Measurements from ENCODE around the gene CNPY2.
"Not testable (repeated sequence)": the region's sequence is repeated elsewhere in the genome, so short reads cannot be mapped to it uniquely, and the experiment has no call there.

CNPY2 gene

DNA sequence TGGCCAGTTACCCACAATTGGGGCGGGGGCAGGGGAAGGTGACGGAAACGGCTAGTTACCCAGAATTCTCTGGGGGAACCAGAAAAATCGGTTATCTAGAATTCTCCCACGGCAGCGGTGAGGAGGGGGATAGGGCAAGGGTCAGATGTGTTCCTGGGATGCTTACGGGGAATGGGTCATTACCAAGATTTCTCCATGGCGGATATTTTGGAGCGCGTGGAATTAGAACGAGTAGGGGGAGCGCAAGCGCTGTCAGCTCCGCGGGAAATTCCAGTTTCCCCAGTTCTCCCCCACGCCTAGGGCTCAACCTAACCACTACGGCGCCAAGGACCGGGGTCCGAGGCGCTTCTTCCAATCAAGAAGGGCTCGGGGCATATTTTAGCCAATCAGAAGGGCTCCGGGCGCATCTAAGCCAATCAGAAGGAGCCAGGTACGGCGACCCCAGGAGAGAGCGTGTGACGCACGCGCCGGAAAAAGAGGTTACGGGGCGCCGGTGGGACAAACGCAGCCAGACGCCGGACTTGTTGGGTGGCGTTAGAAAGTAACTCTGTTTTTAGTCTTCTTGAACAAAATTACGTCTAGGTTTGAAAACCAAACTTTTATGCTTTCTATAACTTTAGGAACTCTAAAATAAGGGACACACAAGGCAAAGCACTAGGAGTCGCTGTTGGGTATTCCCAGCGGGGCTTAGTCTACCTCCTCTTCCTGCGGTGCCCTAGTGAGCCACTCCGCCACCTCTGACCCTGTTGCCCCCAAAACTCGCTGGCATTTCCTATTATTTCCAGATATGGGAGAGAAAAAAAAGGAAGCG, 18.1 kb upstream of the CNPY2 start, which contains the start of gene PAN2:
Gene PAN2, minus strand, starts transcription at position 322 of the 811 bp plus-strand sequence. CDS start 906 bp downstream, outside the sequence.
- DNase-seq, result peak; percentile 93

GRCh38 chr12:56333197-56333678, 17.4 kb upstream of the CNPY2 start:
- DNase-seq, result no peak

DNA sequence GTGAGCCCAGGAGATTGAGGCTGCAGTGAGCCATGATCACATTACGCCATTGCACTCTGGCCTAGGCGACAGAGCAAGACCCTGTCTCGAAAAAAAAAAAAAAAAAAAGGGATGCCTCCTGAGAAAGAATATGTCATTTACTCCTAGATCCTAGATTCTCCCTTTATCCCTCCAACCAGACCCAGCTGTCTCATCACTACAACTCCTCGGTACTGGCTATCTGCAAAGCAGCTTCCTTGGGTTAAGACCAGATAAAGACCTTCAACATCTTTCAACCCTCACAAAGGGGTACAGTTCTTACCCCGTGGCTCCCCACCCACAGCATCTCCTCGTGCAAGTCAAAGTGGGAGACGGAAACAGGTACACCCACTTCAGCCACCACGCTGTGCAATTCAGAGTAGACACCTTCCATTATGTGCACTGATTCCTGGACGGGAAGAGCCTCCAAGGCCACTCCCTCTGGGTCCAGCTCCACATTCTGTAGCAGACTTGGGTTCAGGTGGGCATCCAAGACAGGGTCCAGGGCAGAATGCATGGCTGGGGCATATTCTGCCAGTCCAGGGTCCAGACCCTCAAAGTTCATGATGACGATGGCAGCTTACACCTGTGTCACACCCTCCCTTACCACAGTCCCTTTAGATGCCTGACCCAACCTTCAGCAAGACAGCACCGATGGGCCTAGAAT, 16.9 kb upstream of the CNPY2 start:
- DNase-seq, result no peak

DNA sequence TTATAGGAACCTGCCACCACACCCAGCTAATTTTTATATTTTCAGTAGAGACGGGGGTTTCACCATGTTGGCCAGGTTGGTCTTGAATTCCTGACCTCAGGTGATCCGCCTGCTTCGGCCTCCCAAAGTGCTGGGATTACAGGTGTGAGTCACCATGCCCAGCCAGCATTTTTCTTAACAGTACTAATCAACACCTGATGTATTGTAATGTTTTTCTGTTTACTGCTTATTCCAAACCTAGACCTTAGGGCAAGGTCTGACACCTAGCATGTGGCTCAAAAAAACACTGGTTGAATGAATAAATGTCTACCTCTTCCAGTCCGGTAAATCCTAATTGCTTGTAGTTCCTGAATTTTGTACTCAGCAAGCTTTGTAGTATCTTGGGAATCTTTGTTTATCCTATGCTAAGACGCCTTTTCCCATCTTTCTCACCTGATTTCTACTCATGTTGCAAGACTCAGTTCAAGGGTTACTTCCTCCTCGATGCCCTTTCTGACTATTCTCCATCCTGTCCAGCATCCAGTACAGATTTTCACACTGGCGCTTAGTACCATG, 15.2 kb upstream of the CNPY2 start:
- DNase-seq, result no peak

GRCh38 chr12:56326533-56326932, 10.7 kb upstream of the CNPY2 start:
- no peak for DNase-seq

- no peak for DNase-seq
Measured at GRCh38 chr12:56326126-56326525, 10.3 kb upstream of the CNPY2 start.

DNA sequence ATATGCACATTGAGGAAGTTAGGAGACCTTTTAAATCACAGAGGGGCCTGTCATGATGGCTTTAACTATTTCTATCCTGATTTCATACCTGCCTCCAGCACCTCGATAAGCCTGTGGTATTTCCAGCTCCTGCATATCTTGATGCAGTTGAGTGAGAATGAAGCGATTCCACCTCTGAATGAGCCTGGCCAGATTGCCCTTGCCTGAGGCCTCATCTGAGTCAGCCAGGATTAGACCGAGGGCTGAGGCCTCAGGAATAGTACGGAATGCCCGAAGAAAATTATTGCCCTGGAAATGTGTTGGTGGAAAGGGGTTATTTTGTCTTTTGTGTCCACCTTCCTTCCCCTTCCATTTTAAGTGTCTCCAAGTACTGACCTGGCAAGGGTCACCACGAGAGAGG, 8.4 kb upstream of the CNPY2 start:
- DNase-seq, result no peak

GRCh38 chr12:56321610-56322009, 5.8 kb upstream of the CNPY2 start:
- not testable (repeated sequence) for DNase-seq

GRCh38 chr12:56321027-56321426, 5.2 kb upstream of the CNPY2 start:
- DNase-seq, result no peak

DNA sequence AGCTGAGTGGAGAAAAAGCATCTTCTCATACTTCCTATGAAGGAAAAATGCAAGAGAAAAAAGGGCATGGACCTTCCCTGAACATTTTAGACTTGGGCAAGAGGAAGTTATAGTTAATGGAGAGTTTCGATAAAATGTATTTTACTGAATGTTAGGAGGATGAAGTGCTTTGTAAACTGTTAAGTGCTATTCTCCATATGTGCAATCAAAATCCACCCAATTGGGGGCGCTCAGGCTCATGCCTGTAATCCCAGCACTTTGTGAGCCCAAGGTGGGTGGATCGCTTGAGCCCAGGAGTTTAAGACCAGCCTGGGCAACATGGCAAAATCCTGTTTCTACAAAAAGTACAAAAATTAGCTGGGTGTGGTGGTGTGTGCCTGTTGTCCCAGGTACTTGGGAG, 1.9 kb upstream of the CNPY2 start:
- DNase-seq, result no peak

DNA sequence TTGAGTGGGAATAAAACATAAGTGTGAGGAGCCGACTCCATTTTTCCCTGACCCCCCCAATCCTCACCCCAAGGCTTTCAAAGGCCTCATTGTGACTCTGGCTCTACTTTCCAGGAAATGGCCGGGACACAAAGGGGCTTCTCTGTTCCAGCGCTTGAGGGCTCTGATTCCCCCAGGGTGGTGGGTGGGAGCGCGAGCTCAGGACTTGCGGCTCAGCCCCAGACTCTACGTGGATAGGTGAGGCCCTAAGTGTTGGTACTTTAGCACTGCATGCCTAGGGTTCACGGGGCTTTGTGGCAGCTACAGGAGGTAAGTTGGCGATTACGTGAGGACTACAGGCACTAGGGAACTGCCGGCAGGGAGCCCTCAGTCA, 553 bp downstream of the CNPY2 start:
- no peak for DNase-seq

GRCh38 chr12:56311003-56311402, 4.8 kb downstream of the CNPY2 start:
- no peak for DNase-seq

GRCh38 chr12:56308714-56309113, 7.1 kb downstream of the CNPY2 start:
- DNase-seq, result no peak

DNA sequence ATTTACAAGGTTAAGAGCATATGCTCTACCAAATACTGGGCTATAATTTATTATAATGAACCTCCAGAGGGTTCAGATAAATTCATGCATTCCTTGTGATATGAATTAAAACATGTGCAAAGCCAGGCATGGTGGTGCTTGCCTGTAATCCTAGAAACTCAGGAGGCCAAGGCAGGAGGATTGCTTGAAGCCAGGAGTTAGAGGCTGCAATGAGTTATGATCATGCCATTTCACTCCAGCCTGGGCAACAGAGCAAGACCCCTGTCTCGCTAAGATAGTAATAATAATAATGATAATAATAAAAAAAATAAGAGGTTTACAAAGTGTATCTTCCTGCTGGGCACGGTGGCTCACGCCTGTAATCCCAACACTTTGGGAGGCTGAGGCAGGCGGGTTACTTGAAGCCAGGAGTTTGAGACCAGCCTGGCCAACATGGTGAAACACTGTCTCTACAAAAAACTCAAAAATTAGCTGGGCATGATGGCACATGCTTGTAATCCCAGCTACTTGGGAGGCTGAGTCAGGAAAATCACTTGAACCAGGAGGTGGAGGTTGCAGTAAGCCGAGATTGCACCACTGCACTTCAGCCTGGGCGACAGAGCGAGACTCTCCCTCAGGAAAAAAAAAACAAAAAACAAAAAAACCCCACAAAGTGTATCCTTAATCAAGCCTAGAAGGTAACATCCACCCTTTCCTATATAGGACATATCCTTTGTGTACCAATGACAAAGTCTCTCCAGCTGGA, 8.4 kb downstream of the CNPY2 start:
- DNase-seq, result no peak

- DNase-seq, result no peak
Measured at GRCh38 chr12:56304872-56305590, 10.8 kb downstream of the CNPY2 start.

DNA sequence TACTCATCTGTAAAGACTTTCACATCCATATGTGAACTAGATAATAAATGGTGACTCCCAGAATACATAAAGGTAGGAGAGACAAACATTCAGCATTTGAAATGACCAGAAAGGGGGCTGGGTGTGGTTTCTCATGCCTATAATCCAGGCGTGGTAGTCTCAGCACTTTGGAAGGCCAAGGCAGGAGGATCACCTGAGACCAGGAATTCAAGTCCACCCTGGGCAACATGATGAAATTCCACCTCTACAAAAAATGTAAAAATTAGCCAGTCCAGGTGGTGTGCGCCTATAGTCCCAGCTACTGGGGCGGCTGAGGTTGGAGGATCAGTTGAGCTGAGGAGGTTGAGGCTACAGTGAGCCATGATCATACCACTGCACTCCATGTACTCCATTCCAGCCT, 11.5 kb downstream of the CNPY2 start:
- no peak for DNase-seq

DNA sequence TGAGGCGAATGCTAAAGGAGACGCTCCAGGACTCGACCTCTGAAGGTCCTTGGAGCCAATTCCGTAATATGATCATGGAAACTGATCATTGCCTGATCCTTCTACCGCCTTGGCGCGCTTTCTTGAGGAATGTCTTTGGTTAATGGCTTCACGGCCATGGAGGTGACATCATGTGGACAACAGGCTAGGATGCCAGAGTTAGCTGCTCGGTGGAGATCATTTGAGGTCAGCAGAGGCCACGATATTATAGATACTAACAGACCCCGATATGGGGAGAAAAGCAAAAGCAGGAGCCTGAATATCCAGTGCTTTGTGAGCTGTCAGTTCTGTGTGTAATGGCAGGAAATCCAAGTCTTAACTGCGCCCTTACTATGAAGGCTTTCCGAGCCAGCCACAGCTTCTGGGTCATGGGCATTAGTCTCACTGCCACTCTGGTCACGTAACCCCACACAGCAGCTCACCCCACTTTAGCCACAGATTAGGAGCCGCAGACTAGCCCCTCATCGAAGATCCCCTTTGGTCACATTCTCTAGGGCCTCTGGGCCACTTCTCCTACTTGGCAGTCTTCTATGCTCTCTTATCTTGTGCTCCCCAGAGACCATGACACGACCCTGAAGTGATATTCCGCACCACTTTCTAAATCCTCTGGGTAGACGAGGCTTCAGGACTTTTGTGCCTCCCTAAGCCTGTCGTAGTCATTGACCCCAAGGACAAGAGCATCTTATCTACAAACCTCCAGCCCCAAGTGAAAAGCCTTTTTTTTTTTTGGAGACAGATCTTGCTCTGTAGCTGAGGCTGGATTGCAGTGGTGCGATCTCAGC, 14.9 kb downstream of the CNPY2 start:
- DNase-seq, result no peak

- DNase-seq, result peak; percentile 92
Measured at GRCh38 chr12:56299853-56300643, 15.7 kb downstream of the CNPY2 start, which contains the start of gene CS. CS (minus strand) TSS chr12:56300330; CDS start chr12:56300201, 129 bp downstream.

GRCh38 chr12:56299308-56299852, 16.4 kb downstream of the CNPY2 start:
- DNase-seq, result peak; percentile 32

DNA sequence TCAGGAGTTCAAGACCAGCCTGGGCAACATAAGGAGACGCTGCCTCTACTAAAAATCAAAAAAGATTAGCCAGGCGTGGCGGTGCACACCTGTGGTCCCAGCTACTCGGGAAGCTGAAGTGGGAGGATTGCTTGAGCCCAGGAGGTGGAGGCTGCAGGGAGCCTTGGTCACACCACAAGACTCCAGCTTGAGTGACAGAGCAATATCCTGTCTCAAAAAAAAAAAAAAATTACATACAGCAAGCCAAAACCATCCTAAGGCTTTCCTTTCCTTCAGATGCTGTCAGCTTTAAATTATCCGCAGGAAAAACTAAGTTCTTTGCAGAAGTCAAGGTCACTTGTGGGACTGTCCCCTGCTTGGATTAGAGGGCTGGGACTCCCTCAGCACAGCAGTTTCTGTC, 17.0 kb downstream of the CNPY2 start:
- DNase-seq, result no peak

Data from GF-D8 (cell line).